ENCODE results near the gene DCTPP1.
"Not testable (repeated sequence)": the region's sequence is repeated elsewhere in the genome, so short reads cannot be mapped to it uniquely, and the experiment has no call there.

Gene DCTPP1

GRCh38 chr16:30457743-30458560, 28.1 kb upstream of the DCTPP1 start:
- no peak for TF ChIP-seq CTCF (IDR thresholded peaks at IDR 0.05; ENCODE audit: control insufficient read depth, extremely low read depth, insufficient read depth)
- no peak overlapping the region for H3K4me3 ChIP-seq (ENCODE audit: low read depth, low read length)
- DNase-seq (ENCODE audit: low read depth): no peak

- no peak overlapping the region for H3K4me3 ChIP-seq (ENCODE audit: low read depth, low read length)
- DNase-seq (ENCODE audit: low read depth): no peak
- no peak for TF ChIP-seq CTCF (IDR thresholded peaks at IDR 0.05; ENCODE audit: control insufficient read depth, extremely low read depth, insufficient read depth)
Observed at GRCh38 chr16:30457256-30457655, 27.4 kb upstream of the DCTPP1 start.

- H3K4me3 ChIP-seq (ENCODE audit: low read depth, low read length): no peak overlapping the region
- no peak for TF ChIP-seq CTCF (IDR thresholded peaks at IDR 0.05; ENCODE audit: control insufficient read depth, extremely low read depth, insufficient read depth)
- DNase-seq (ENCODE audit: low read depth): no peak
Observed at GRCh38 chr16:30456302-30456701, 26.5 kb upstream of the DCTPP1 start.

- not testable (repeated sequence) for H3K4me3 ChIP-seq (ENCODE audit: low read depth, low read length); DNase-seq (ENCODE audit: low read depth)
Observed at GRCh38 chr16:30452709-30453580, 23.1 kb upstream of the DCTPP1 start.

GRCh38 chr16:30449116-30449435, 19.2 kb upstream of the DCTPP1 start:
- DNase-seq (ENCODE audit: low read depth): no peak
- H3K4me3 ChIP-seq (ENCODE audit: low read depth, low read length): no peak overlapping the region
- no peak for TF ChIP-seq CTCF (IDR thresholded peaks at IDR 0.05; ENCODE audit: control insufficient read depth, extremely low read depth, insufficient read depth)

GRCh38 chr16:30447512-30448226, 17.8 kb upstream of the DCTPP1 start:
- no peak for TF ChIP-seq CTCF (IDR thresholded peaks at IDR 0.05; ENCODE audit: control insufficient read depth, extremely low read depth, insufficient read depth)

GRCh38 chr16:30446203-30446595, 16.4 kb upstream of the DCTPP1 start:
- H3K4me3 ChIP-seq (ENCODE audit: low read depth, low read length): peak overlapping the region; percentile 96
- no peak for TF ChIP-seq CTCF (IDR thresholded peaks at IDR 0.05; ENCODE audit: control insufficient read depth, extremely low read depth, insufficient read depth)
- no peak for DNase-seq (ENCODE audit: low read depth)

More at GRCh38 chr16:30447512-30448226, 17.8 kb upstream of the DCTPP1 start:
- no peak for DNase-seq (ENCODE audit: low read depth)
- no peak overlapping the region for H3K4me3 ChIP-seq (ENCODE audit: low read depth, low read length)

All from LNCaP clone FGC (cell line).